Activated T-cell treated with anti-CD3 and anti-CD28 coated beads, Interleukin-2, amount 50 U/mL, for 24 hours (primary cell): ENCODE data around the gene FAM204A.

Source experiments
- DNase-seq: peaks from one replicate; pipeline ENCODE4 v3.0.0-alpha.2; 2020
- H3K27ac Mint-ChIP-seq: 2 replicates; pipeline ENCODE4 v1.8.0; 2020; ENCODE audit warnings: mild to moderate bottlenecking, mixed read lengths
- H3K27me3 Mint-ChIP-seq: 2 replicates; pipeline ENCODE4 v1.8.0; 2020; ENCODE audit warnings: mixed read lengths
- H3K36me3 Mint-ChIP-seq: 2 replicates; pipeline ENCODE4 v1.8.0; 2020; ENCODE audit warnings: low read depth, mixed read lengths
- H3K4me1 Mint-ChIP-seq: 2 replicates; pipeline ENCODE4 v1.8.0; 2020; ENCODE audit warnings: low read depth, mixed read lengths
- H3K4me3 Mint-ChIP-seq: 2 replicates; pipeline ENCODE4 v1.8.0; 2020; ENCODE audit warnings: mild to moderate bottlenecking, moderate library complexity, mixed read lengths
- H3K9me3 Mint-ChIP-seq: 2 replicates; pipeline ENCODE4 v1.8.0; 2020; ENCODE audit warnings: mixed read lengths

Gene FAM204A

DNA sequence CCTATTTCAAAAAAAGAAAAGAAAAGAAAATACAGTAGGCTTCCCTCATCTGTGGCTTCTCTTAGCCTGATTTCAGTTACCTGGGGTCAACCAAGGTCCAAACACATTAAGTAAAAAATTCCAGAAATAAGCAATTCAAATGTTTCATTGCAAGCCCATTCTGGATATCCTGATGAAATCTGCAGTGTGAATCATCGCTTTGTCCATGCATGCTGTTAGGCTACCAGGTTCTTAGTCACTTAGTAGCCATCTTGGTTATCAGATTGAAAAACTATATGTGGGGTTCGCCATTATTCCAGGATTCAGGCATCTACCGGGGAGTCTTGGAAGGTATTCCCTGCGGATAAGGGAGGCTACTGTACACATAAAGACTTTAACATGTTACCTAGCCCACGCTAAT lies 991 bp upstream of the FAM204A start:
- H3K9me3 Mint-ChIP-seq: no peaks in the 10 kb centered on the region
- no peak for DNase-seq
- peak overlapping the region; percentile 89 for H3K4me3 Mint-ChIP-seq
- H3K4me1 Mint-ChIP-seq: peaks cover 44% of the 10 kb centered on the region
- peak overlapping the region; percentile 40 for H3K27ac Mint-ChIP-seq
- peaks cover 27% of the 10 kb centered on the region for H3K36me3 Mint-ChIP-seq
- H3K27me3 Mint-ChIP-seq: no peaks in the 10 kb centered on the region

DNA sequence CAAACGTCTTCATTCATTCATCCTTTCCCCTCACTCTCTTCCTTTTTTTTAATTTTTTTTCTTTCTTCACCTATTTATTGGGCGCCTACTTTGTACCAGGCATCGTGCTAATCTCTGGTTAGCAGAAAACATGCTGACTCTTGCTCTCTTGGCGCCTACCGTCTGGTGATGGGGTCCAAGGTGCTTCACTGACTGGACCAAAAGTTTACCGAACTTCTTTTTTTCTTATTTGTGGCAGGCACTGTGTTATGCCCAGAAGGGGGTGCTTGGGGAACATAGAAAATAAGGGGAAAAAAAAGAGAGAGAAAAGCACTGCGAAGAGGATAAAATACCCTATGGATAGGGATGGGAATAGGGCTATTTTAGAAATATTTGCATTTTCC lies 505 bp upstream of the FAM204A start:
- Mint-ChIP-seq H3K27ac (peak overlapping the region; percentile 94), H3K27me3 (no peaks in the 10 kb centered on the region), H3K4me1 (peaks cover 49% of the 10 kb centered on the region), H3K36me3 (peaks cover 31% of the 10 kb centered on the region), H3K4me3 (peak overlapping the region; percentile 89), H3K9me3 (no peaks in the 10 kb centered on the region)
- no peak for DNase-seq

GRCh38 chr10:118340486-118340885 lies 1.6 kb downstream of the FAM204A start:
- Mint-ChIP-seq H3K4me1 (peaks cover 56% of the 10 kb centered on the region), H3K27me3 (no peaks in the 10 kb centered on the region), H3K4me3 (peak overlapping the region; percentile 89), H3K36me3 (peaks cover 49% of the 10 kb centered on the region), H3K27ac (peak overlapping the region; percentile 78), H3K9me3 (no peaks in the 10 kb centered on the region)
- DNase-seq: no peak

DNA sequence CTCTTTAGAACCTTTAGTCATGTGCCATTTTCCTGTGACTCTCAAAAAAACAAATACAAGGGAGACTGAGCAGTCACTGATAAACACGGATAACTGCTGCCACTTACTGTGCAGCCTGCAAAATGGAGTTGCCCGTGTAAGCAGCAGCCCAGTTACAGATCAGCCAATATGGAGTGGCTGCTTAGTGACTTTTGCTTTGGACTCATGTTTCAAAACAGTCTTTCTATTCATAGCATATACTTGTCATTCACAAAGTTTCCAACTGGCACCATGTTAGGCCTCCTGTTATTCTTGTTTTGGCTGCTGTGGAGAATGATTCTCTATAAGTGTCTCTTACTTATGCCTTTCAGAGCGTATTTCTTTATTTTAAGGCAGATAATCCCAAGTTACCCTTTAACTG lies 3.0 kb downstream of the FAM204A start:
- H3K4me1 Mint-ChIP-seq: peaks cover 58% of the 10 kb centered on the region
- H3K9me3 Mint-ChIP-seq: no peaks in the 10 kb centered on the region
- H3K27me3 Mint-ChIP-seq: no peaks in the 10 kb centered on the region
- peaks cover 63% of the 10 kb centered on the region for H3K36me3 Mint-ChIP-seq
- H3K4me3 Mint-ChIP-seq: no peak overlapping the region
- DNase-seq: no peak
- peak overlapping the region; percentile 78 for H3K27ac Mint-ChIP-seq

DNA sequence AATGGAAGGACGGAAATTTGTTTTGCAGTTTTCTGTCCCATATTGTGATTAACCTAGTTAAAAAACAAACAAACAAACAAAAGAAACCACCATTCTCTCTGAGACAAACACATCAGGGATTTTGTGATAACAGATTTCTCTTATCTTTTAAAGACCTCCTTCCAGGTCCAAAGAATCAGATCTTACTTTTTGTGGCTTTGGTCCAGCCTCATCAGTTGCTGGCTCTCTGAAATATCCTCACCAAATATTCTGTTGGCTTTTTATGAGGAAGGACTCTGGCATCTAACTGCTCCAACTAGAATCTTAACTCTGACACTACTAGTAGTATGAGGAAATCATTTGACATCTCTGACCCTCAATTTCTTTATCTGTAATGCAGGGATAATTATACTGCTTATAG lies 4.8 kb downstream of the FAM204A start:
- no peak overlapping the region for H3K27ac Mint-ChIP-seq

DNA sequence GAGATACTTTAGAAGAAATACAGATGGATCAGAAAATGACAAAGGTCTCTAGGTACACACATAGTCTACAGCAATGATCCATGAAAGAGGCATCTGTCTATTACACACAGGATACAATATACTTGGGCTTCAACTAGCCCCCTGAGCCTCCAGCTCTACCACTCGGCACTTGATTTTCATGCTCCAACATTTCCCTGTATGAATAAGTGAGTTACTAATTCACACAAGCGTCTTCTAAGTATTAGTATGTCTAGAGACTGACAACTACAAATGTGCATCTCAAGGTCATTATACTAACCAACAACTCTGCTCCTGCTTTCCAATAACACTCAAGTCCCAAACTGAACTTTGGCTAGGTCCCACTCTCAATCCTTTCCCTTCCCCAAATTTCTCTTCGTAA lies 8.3 kb downstream of the FAM204A start:
- Mint-ChIP-seq H3K36me3 (peaks cover 89% of the 10 kb centered on the region), H3K4me1 (peaks cover 46% of the 10 kb centered on the region), H3K4me3 (no peak overlapping the region), H3K9me3 (no peaks in the 10 kb centered on the region), H3K27me3 (no peaks in the 10 kb centered on the region), H3K27ac (peak overlapping the region; percentile 48)
- no peak for DNase-seq

More for the DNA sequence above, 4.8 kb downstream of the FAM204A start:
- DNase-seq: no peak
- Mint-ChIP-seq H3K4me3 (no peak overlapping the region), H3K9me3 (no peaks in the 10 kb centered on the region), H3K36me3 (peaks cover 81% of the 10 kb centered on the region), H3K27me3 (no peaks in the 10 kb centered on the region), H3K4me1 (peaks cover 53% of the 10 kb centered on the region)

DNA sequence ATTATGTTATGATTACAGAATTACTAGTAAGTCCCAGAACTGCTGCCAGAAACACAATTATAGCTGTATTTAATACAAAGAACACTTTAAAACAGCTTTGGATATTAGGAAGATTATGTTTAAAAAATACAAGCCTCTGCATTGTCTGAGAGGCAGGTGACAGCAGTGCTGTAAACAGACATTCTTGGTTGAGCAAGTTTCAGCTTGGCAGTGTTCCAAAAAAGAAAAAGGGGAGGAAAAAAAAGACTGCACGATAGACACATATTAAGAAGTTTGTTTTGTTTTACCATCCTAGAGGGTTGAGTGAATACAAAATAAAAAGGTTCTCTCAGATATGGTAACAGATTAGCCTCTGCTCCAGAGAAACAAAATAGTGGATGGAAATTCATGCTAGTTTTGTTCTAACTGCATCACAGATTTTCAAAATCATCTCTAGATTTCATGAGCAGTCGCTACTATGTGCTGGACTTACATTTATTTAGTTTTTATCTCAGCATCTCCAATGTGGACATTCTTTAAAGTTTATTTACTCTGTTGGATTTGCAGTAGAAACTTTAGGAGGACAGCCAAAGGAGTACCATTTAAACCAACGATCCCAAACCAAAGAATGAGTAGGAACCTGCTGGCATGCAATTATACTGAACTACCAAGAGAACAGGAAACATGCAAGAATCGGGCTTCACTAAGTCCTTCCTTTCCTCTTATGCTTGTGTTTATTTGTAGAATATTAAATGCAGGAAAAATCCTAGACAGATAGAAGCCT lies 9.0 kb downstream of the FAM204A start:
- H3K9me3 Mint-ChIP-seq: no peaks in the 10 kb centered on the region
- no peak for DNase-seq
- no peak overlapping the region for H3K4me3 Mint-ChIP-seq
- peaks cover 41% of the 10 kb centered on the region for H3K4me1 Mint-ChIP-seq
- H3K27me3 Mint-ChIP-seq: no peaks in the 10 kb centered on the region
- peaks cover 88% of the 10 kb centered on the region for H3K36me3 Mint-ChIP-seq
- no peak overlapping the region for H3K27ac Mint-ChIP-seq

GRCh38 chr10:118332236-118332635 lies 9.9 kb downstream of the FAM204A start:
- no peak overlapping the region for H3K27ac Mint-ChIP-seq
- H3K27me3 Mint-ChIP-seq: no peaks in the 10 kb centered on the region
- DNase-seq: no peak
- H3K9me3 Mint-ChIP-seq: no peaks in the 10 kb centered on the region
- peaks cover 88% of the 10 kb centered on the region for H3K36me3 Mint-ChIP-seq
- no peak overlapping the region for H3K4me3 Mint-ChIP-seq
- peaks cover 34% of the 10 kb centered on the region for H3K4me1 Mint-ChIP-seq

- Mint-ChIP-seq H3K27me3 (no peaks in the 10 kb centered on the region), H3K9me3 (no peaks in the 10 kb centered on the region), H3K27ac (peak overlapping the region; percentile 92), H3K4me3 (no peak overlapping the region), H3K4me1 (peaks cover 29% of the 10 kb centered on the region), H3K36me3 (peaks cover 87% of the 10 kb centered on the region)
- no peak for DNase-seq
Observed at GRCh38 chr10:118330295-118331076, 11.6 kb downstream of the FAM204A start.

- Mint-ChIP-seq H3K27me3 (no peaks in the 10 kb centered on the region), H3K4me1 (peaks cover 7% of the 10 kb centered on the region), H3K36me3 (peaks cover 88% of the 10 kb centered on the region), H3K27ac (no peak overlapping the region), H3K4me3 (no peak overlapping the region), H3K9me3 (no peaks in the 10 kb centered on the region)
- no peak for DNase-seq
Observed at GRCh38 chr10:118324140-118324539, 18.0 kb downstream of the FAM204A start.

DNA sequence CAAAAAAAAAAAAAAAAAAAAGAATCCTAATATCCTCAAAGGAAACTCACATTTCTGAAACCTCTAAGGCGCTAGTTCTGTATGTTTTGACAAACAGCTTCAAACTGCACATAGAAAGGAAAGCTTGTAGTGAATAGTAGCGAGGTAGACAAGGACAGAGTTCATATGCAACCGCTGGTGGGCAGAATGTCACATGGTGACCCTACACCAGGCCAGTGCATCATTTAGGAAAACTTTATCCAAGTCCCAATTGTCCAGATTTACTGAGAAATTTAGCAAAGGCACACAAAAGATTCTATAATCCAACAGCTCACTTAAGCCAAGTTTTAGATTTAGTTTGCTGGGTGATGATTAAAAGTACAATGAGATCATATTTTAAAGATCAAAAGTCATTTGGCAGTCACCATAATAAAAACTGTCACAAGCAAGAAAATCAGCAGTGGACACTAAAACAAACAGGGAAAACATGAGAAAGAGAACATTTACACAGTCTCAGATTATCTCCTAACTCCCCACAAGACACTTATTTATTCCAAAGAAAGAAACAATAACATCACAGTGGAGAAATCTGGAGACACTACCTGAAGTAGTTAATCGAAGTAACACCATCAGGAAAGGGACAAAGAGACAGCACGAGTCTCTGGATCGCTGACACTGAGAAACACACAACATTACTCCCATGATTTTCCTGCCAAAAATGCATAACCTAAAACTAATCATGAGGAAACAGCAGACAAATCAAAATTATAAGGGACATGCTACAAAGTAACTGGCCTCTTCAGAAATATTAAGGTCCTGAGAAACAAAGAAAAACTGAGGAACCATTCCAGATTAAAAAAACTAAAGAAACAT lies 20.2 kb downstream of the FAM204A start:
- no peak overlapping the region for H3K4me3 Mint-ChIP-seq
- peak overlapping the region; percentile 71 for H3K27ac Mint-ChIP-seq
- no peaks in the 10 kb centered on the region for H3K27me3 Mint-ChIP-seq
- H3K36me3 Mint-ChIP-seq: peaks cover 86% of the 10 kb centered on the region
- H3K9me3 Mint-ChIP-seq: no peaks in the 10 kb centered on the region
- peaks cover 6% of the 10 kb centered on the region for H3K4me1 Mint-ChIP-seq
- DNase-seq: no peak

DNA sequence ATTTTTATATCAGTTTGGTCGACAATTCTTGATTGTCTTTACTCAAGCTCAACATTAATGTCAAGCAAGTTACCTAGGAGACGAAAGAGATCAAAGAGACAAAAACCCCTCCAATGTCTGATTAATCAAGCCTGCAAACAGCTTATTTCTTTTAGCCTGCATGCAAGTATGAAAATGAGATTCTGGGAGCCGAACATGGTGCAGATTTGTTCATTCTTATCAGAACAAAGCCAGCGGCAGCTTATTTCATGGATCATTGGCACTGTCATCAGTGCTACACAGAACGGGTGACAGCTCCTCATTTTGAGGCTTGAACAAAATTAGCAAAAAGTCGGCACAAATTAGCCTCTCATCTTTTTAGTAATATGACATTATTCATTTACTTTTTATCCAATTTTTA lies 26.5 kb downstream of the FAM204A start:
- no peaks in the 10 kb centered on the region for H3K27me3 Mint-ChIP-seq
- H3K27ac Mint-ChIP-seq: no peak overlapping the region
- peaks cover 76% of the 10 kb centered on the region for H3K36me3 Mint-ChIP-seq
- H3K9me3 Mint-ChIP-seq: no peaks in the 10 kb centered on the region
- H3K4me1 Mint-ChIP-seq: peaks cover 4% of the 10 kb centered on the region
- H3K4me3 Mint-ChIP-seq: no peak overlapping the region
- DNase-seq: no peak

- H3K27ac Mint-ChIP-seq: no peak overlapping the region
- no peak overlapping the region for H3K4me3 Mint-ChIP-seq
- DNase-seq: no peak
- peaks cover 76% of the 10 kb centered on the region for H3K36me3 Mint-ChIP-seq
- no peaks in the 10 kb centered on the region for H3K27me3 Mint-ChIP-seq
- H3K4me1 Mint-ChIP-seq: peaks cover 2% of the 10 kb centered on the region
- no peaks in the 10 kb centered on the region for H3K9me3 Mint-ChIP-seq
Observed at GRCh38 chr10:118314882-118315281, 27.2 kb downstream of the FAM204A start.

- no peaks in the 10 kb centered on the region for H3K4me1 Mint-ChIP-seq
Observed at GRCh38 chr10:118311505-118311904, 30.6 kb downstream of the FAM204A start.

More at GRCh38 chr10:118311505-118311904, 30.6 kb downstream of the FAM204A start:
- H3K27ac Mint-ChIP-seq: no peak overlapping the region
- no peak for DNase-seq
- no peaks in the 10 kb centered on the region for H3K27me3 Mint-ChIP-seq
- H3K36me3 Mint-ChIP-seq: peaks cover 85% of the 10 kb centered on the region
- no peaks in the 10 kb centered on the region for H3K9me3 Mint-ChIP-seq
- H3K4me3 Mint-ChIP-seq: no peak overlapping the region
